Activated naive CD4-positive, alpha-beta T cell treated with anti-CD3 and anti-CD28 coated beads, Interleukin-2, amount 50 U/mL, for 24 hours (primary cell): ENCODE data around the gene RTKN.

Experiments
- H3K27ac Mint-ChIP-seq: one replicate; pipeline ENCODE4 v1.8.0; 2021; ENCODE audit warnings: mild to moderate bottlenecking, mixed read lengths
- H3K27me3 Mint-ChIP-seq: one replicate; pipeline ENCODE4 v1.8.0; 2021; ENCODE audit warnings: mixed read lengths
- H3K36me3 Mint-ChIP-seq: one replicate; pipeline ENCODE4 v1.8.0; 2021; ENCODE audit warnings: mixed read lengths
- H3K4me1 Mint-ChIP-seq: one replicate; pipeline ENCODE4 v1.8.0; 2021; ENCODE audit warnings: mixed read lengths
- H3K4me3 Mint-ChIP-seq: one replicate; pipeline ENCODE4 v1.8.0; 2021; ENCODE audit warnings: mild to moderate bottlenecking, mixed read lengths
- H3K9me3 Mint-ChIP-seq: one replicate; pipeline ENCODE4 v1.8.0; 2021; ENCODE audit warnings: mixed read lengths

The RTKN gene

DNA sequence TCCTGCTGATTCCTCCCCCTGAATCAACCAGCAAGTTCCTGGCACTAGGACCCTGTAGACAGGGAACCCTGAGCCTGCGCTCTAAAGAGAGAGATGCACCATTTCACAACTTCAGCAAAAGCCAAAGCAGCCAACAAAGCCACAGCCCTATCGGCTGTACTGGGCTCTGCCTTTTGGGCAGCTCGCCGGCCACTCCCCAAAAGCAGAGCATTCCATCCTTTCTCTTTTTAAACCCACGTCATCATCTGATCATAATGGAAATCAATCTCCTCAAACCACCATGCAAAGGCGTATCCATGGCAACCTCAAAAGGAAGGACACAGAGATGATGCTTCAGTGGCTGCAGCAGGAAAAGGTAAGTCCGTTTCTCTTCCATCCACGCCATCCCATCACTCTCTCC, 56.3 kb downstream of the RTKN start:
- H3K27ac Mint-ChIP-seq, result no peak overlapping the region
- H3K27me3 Mint-ChIP-seq, result no peaks in the 10 kb centered on the region
- peaks cover 3% of the 10 kb centered on the region for H3K36me3 Mint-ChIP-seq
- H3K9me3 Mint-ChIP-seq, result no peaks in the 10 kb centered on the region
- H3K4me1 Mint-ChIP-seq, result peaks cover 14% of the 10 kb centered on the region
- H3K4me3 Mint-ChIP-seq, result no peak overlapping the region

DNA sequence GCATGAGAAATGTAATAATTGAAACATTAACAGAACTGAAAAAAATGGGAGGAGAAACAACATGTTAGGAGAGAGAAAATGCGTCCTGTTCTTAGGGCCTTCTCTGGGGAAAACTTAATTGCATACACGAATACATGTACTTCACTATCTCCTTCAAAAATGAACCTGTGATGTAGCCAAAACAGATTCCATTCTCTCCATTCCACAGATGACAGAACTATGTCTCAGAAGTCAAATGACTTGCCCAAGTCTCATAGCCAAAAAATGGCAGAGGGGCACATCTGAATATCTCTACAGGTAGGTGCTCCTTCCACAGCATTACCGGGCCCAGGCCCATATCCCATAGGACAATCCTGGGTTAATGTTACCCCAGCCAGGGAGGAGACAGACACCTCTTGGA, 57.7 kb downstream of the RTKN start:
- H3K4me3 Mint-ChIP-seq, result no peak overlapping the region
- H3K9me3 Mint-ChIP-seq, result no peaks in the 10 kb centered on the region
- no peak overlapping the region for H3K27ac Mint-ChIP-seq
- peaks cover 3% of the 10 kb centered on the region for H3K36me3 Mint-ChIP-seq
- no peaks in the 10 kb centered on the region for H3K27me3 Mint-ChIP-seq
- H3K4me1 Mint-ChIP-seq, result peaks cover 22% of the 10 kb centered on the region

DNA sequence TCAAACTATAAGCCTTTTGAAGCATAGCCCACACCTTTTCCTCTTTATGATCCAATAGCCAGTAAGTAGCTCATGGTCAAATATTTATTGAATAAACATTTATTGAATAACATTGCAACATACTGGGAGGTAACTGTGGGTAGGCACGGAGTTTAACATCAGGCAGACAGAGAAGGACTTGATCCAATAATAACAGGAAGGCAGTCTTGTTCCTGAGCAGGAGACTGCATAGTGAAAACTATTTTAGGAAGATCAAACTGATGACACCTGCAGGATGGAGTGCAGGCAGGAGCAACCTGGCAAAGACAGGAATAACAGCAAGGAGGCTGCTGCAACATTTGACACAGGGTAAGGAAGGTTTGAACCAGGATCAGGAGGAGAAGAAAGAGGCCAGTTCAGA, 58.5 kb downstream of the RTKN start:
- peaks cover 3% of the 10 kb centered on the region for H3K36me3 Mint-ChIP-seq
- no peaks in the 10 kb centered on the region for H3K27me3 Mint-ChIP-seq
- peaks cover 29% of the 10 kb centered on the region for H3K4me1 Mint-ChIP-seq
- no peak overlapping the region for H3K27ac Mint-ChIP-seq
- no peaks in the 10 kb centered on the region for H3K9me3 Mint-ChIP-seq
- H3K4me3 Mint-ChIP-seq, result no peak overlapping the region

DNA sequence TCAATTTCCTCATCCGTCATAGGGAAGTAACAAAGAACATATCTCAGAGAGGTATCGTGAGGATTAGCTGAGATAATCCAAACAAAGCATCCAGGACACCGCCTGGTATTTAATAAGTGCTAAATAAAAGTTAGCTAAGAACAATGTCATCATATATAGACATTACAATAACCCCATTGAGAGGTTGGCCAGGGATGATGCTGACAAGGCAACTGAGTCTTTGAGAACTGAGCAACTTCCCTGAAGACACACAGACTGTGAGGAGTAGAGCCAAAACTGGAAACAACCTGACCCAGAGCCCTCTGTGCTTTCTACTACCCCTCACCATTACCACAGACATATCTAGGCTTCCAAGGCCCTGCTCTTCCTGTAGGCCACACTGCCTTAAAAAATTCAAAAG, 60.0 kb downstream of the RTKN start:
- no peaks in the 10 kb centered on the region for H3K9me3 Mint-ChIP-seq
- no peaks in the 10 kb centered on the region for H3K27me3 Mint-ChIP-seq
- H3K27ac Mint-ChIP-seq, result no peak overlapping the region
- peaks cover 7% of the 10 kb centered on the region for H3K36me3 Mint-ChIP-seq
- no peak overlapping the region for H3K4me3 Mint-ChIP-seq
- H3K4me1 Mint-ChIP-seq, result peaks cover 38% of the 10 kb centered on the region

DNA sequence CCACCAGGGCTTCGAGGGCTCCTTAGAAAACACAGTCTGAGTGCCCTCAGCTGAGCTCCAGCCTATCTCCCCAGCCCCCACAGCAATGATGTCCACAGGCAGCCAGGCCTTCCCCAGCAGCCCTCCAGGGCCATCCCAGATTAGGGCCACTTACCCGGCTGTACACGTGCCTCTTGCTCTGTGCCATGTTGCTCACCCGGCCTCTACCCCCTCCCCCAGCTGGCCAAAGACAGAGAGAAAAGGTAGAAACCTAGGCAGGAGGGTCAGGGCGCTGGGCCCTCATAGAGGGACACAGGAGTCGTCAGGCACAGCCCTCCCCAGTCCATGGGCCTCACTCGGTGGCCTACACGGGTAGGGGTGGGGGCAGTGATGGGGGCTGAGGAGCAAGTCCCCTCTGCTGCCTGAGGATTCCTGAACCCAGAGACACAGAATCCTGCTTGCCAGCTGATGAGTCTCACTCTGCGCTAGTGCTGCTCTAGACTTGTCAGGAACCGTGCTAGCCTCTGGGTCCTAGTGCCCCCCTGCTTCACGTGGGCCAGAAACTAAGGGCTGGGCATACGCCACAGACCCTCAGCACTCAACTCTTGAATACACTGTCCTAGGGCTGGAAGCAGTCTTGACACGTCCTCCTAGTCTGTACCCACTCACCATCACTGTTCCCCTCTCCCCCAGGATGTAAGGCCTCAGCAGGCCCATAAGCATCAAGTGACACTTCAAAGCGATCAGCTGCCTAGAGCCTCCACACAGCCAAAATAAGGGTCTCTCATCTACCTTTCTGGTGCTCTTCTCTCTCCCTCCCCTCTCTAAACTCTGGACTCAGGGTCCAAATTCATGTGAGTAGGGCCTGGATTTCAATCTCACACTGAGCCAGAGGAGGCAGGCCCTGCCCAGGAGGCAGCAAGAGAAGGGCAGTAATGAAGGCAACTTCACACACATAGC, 61.6 kb downstream of the RTKN start, which contains the start of gene DCTN1:
TSS of gene DCTN1 (minus strand) at position 461 of the 939 bp plus-strand sequence. CDS start at position 187, 274 bp downstream.
- Mint-ChIP-seq H3K4me3 (peak within 1 kb of the TSS; percentile 74), H3K36me3 (peaks cover 7% of the 10 kb centered on the region), H3K9me3 (no peaks in the 10 kb centered on the region), H3K27ac (no peak within 1 kb of the TSS), H3K4me1 (peaks cover 38% of the 10 kb centered on the region), H3K27me3 (no peaks in the 10 kb centered on the region)

DNA sequence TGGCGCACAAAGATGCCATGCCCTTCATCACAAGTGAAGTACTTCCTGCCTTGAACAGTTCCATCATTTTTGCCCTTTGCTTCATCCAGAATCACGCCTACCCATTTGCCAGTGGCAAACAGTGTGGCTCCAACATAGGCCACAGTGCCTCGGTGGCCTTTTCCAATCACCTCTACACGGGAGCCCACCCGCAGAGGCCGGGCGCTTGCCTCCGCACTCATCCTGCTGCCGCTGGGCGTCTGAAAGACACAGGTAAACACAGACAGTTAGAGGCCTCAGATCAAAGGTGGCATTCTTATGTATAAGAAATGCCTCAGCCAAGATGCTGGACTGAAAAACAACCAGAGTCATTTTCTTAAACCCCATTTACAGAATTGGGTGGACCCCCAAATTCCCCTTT, 63.7 kb downstream of the RTKN start:
- no peak overlapping the region for H3K27ac Mint-ChIP-seq
- peaks cover 38% of the 10 kb centered on the region for H3K4me1 Mint-ChIP-seq
- peaks cover 9% of the 10 kb centered on the region for H3K36me3 Mint-ChIP-seq
- H3K27me3 Mint-ChIP-seq, result no peaks in the 10 kb centered on the region
- no peak overlapping the region for H3K4me3 Mint-ChIP-seq
- no peaks in the 10 kb centered on the region for H3K9me3 Mint-ChIP-seq

DNA sequence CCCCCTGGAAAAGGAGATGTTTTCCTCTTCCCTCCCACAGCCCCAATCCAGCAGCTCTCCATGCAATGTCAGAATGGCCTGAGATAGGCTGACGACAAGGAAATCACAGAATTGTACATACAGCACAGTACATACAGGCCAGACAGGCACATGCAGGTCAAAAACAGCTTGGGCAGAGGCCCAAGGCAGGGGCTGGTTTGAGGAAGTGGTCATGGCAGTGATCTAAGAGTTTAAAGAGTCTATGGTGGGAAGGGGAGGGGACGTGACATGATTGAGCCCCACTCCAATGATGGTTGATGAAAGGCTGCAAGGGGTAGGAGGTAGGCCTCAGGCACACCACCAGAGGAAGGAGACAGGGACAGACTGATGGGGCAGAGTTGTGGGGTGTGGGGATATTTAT, 65.9 kb downstream of the RTKN start:
- peaks cover 10% of the 10 kb centered on the region for H3K36me3 Mint-ChIP-seq
- no peak overlapping the region for H3K4me3 Mint-ChIP-seq
- no peak overlapping the region for H3K27ac Mint-ChIP-seq
- H3K4me1 Mint-ChIP-seq, result peaks cover 27% of the 10 kb centered on the region
- no peaks in the 10 kb centered on the region for H3K27me3 Mint-ChIP-seq
- H3K9me3 Mint-ChIP-seq, result no peaks in the 10 kb centered on the region
